Suprapubic skin (tissue), 4 donors: ENCODE results near the gene ME2. TPM values are rescaled to one million over a fixed set of nuclear protein-coding genes. Genes with fewer than 3 reads are reported as not detected.

Experiments used
- DNase-seq, 2 donors: peaks; one replicate each; pipeline ENCODE4 v3.0.0-alpha.2; 2019; ENCODE audit warnings: low spot score in 2 of 2
- H3K27ac ChIP-seq: fragments of 200-600 bp; sonication (generic); one replicate; pipeline ENCODE4 v1.5.1; 2019
- H3K27me3 ChIP-seq: fragments of 200-600 bp; sonication (generic); one replicate; pipeline ENCODE4 v1.5.1; 2019
- H3K36me3 ChIP-seq: fragments of 200-600 bp; sonication (generic); one replicate; pipeline ENCODE4 v1.5.1; 2019
- H3K4me1 ChIP-seq: fragments of 200-600 bp; sonication (generic); one replicate; pipeline ENCODE4 v1.5.1; 2019
- H3K4me3 ChIP-seq: fragments of 200-600 bp; sonication (generic); one replicate; pipeline ENCODE4 v1.5.1; 2019; ENCODE audit warnings: mild to moderate bottlenecking
- H3K9me3 ChIP-seq: fragments of 200-600 bp; sonication (generic); one replicate; pipeline ENCODE4 v1.5.1; 2019
- EP300 ChIP-seq: sonication (generic); formaldehyde crosslinking; IDR thresholded peaks from one replicate; pipeline ENCODE4 v1.6.1; 2017; ENCODE audit warnings: antibody characterized with exemption
- POLR2A ChIP-seq, 2 donors: fragments of 450-650 bp; IDR thresholded peaks; one replicate each; pipeline ENCODE4 v1.6.1; 2017; ENCODE audit warnings: antibody characterized with exemption in 2 of 2, mild to moderate bottlenecking in 2 of 2, moderate library complexity in 2 of 2
- POLR2AphosphoS5 ChIP-seq, 3 donors: sonication (generic); formaldehyde crosslinking; IDR thresholded peaks; one replicate each; pipeline ENCODE4 v1.6.1; 2017; ENCODE audit warnings: antibody characterized with exemption in 3 of 3
- WGBS: methylation state at CpG from one replicate; pipeline ENCODE4 v1.1.5; 2018; 5-methylcytosine and 5-hydroxymethylcytosine counted together
- total RNA-seq, 4 donors: library from RNA; depleted of rRNA; stranded (reverse); fragments of >200 nt; gene quantifications; one replicate each; pipeline ENCODE4 v1.1.0, GENCODE V29; 2016
- TF ChIP-seq, protein P1 (sequence below), 2 donors: fragments of 200-600 bp in 1 of 2; fragments of 450-650 bp in 1 of 2; sonication (generic) in 1 of 2; IDR thresholded peaks; one replicate each; pipeline ENCODE4 v1.5.1; 2016 to 2019; ENCODE audit warnings: antibody characterized with exemption in 2 of 2, mild to moderate bottlenecking in 1 of 2, moderate library complexity in 1 of 2

ME2 gene
- total RNA-seq, 4 donors from 2014 or later = 18.7 to 29.3 (median 25.4) TPM

DNA sequence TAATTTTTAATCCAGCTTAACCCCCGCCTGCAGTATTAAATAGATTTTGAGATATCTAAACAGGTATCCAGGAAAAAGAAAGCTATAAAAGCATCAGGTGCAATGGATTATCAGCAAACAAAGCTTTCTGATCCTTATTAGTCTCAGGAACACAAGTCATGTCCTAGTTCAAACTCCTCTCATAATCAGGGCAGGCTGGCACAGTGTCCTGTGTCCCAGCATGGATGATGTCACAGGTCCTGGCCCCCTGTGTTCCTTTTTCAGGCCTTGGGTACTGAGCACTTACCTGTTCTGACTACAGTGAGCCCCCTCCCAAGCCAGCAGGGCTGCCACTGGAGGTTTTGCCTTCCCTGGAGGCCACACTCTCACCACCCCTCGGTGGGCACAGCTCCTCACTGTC lies 39.6 kb upstream of the ME2 start:
- no peaks in the 10 kb centered on the region for H3K36me3 ChIP-seq
- WGBS = 88% methylated on average over 2 of the region's 2 CpGs

GRCh38 chr18:50839996-50840395 lies 38.9 kb upstream of the ME2 start:
- no peaks in the 10 kb centered on the region for H3K27me3 ChIP-seq
- DNase-seq = no peak
- no peaks in the 10 kb centered on the region for H3K4me1 ChIP-seq
- no peak overlapping the region for H3K27ac ChIP-seq
- 60% methylated on average over 3 of the region's 3 CpGs for WGBS
- no peak overlapping the region for H3K4me3 ChIP-seq
- H3K36me3 ChIP-seq = no peaks in the 10 kb centered on the region
- TF ChIP-seq EP300 (no peak), POLR2AphosphoS5 (IDR thresholded peaks at IDR 0.05) (no peak)
- no peaks in the 10 kb centered on the region for H3K9me3 ChIP-seq

More for the DNA sequence above, 39.6 kb upstream of the ME2 start:
- TF ChIP-seq, protein P1, sequence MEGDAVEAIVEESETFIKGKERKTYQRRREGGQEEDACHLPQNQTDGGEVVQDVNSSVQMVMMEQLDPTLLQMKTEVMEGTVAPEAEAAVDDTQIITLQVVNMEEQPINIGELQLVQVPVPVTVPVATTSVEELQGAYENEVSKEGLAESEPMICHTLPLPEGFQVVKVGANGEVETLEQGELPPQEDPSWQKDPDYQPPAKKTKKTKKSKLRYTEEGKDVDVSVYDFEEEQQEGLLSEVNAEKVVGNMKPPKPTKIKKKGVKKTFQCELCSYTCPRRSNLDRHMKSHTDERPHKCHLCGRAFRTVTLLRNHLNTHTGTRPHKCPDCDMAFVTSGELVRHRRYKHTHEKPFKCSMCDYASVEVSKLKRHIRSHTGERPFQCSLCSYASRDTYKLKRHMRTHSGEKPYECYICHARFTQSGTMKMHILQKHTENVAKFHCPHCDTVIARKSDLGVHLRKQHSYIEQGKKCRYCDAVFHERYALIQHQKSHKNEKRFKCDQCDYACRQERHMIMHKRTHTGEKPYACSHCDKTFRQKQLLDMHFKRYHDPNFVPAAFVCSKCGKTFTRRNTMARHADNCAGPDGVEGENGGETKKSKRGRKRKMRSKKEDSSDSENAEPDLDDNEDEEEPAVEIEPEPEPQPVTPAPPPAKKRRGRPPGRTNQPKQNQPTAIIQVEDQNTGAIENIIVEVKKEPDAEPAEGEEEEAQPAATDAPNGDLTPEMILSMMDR (IDR thresholded peaks at IDR 0.05) = no peak
- no peak overlapping the region for H3K27ac ChIP-seq
- H3K4me1 ChIP-seq = no peaks in the 10 kb centered on the region
- no peaks in the 10 kb centered on the region for H3K9me3 ChIP-seq
- no peak for DNase-seq
- H3K4me3 ChIP-seq = no peak overlapping the region
- H3K27me3 ChIP-seq = no peaks in the 10 kb centered on the region

GRCh38 chr18:50842846-50843245 lies 36.1 kb upstream of the ME2 start:
- Histone ChIP-seq H3K27me3 (no peaks in the 10 kb centered on the region), H3K4me1 (no peaks in the 10 kb centered on the region), H3K9me3 (no peaks in the 10 kb centered on the region), H3K4me3 (no peak overlapping the region), H3K36me3 (no peaks in the 10 kb centered on the region), H3K27ac (no peak overlapping the region)
- 0% methylated on average over 1 of the region's 1 CpG for WGBS
- DNase-seq = no peak
- no peak for TF ChIP-seq POLR2A (IDR thresholded peaks at IDR 0.05)
- no peak for TF ChIP-seq POLR2AphosphoS5 (IDR thresholded peaks at IDR 0.05)
- no peak for TF ChIP-seq EP300
- TF ChIP-seq, protein P1 (IDR thresholded peaks at IDR 0.05) = no peak

DNA sequence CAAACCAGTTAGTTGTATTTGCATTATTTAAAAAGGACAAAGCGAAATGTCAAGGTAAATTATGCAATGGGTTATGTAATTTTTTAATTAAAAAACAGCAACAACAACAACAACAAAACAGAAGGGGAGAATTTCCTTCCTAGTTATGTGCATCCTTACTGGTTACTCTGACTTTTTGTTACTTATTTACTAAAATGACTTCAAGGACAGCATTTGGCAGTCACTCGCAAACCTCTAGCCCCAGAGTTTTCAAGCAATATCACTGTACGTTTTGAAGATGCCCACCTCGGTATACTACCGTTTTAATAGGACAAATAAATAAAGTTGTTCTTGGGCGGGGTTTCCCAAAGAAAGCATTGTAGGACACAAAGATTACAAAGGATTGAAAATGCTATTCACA lies 34.4 kb upstream of the ME2 start:
- 81% methylated on average over 6 of the region's 6 CpGs for WGBS
- H3K4me1 ChIP-seq = no peaks in the 10 kb centered on the region
- no peaks in the 10 kb centered on the region for H3K27me3 ChIP-seq
- no peaks in the 10 kb centered on the region for H3K36me3 ChIP-seq
- H3K4me3 ChIP-seq = no peak overlapping the region
- H3K27ac ChIP-seq = no peak overlapping the region
- TF ChIP-seq POLR2A (IDR thresholded peaks at IDR 0.05) = no peak
- no peak for TF ChIP-seq EP300
- no peak for TF ChIP-seq POLR2AphosphoS5 (IDR thresholded peaks at IDR 0.05)
- TF ChIP-seq, protein P1 (IDR thresholded peaks at IDR 0.05) = no peak
- H3K9me3 ChIP-seq = no peaks in the 10 kb centered on the region
- DNase-seq = no peak

DNA sequence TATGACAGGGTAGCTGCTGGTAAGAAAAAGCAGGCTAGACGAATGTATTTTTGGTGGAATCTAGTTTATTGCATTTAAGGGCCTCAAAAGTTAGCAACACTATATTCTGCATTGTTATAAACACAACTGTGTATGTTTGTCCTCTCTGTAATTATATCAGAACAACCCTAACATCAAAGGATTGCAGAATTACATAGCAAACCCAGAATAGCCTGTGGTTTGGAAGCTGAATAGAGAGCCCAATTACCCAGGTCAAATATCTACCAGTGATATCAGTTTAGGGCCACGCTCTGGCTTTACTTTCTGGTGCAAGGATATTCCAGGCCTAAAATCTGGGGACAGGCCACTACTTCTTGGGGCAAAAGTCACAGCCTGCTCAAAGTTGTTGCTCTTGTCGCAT lies 34.0 kb upstream of the ME2 start:
- 82% methylated on average over 3 of the region's 3 CpGs for WGBS
- no peak for DNase-seq
- H3K4me3 ChIP-seq = no peak overlapping the region
- no peaks in the 10 kb centered on the region for H3K36me3 ChIP-seq
- H3K27ac ChIP-seq = no peak overlapping the region
- no peaks in the 10 kb centered on the region for H3K27me3 ChIP-seq
- TF ChIP-seq EP300 (no peak), POLR2A (IDR thresholded peaks at IDR 0.05) (no peak), POLR2AphosphoS5 (IDR thresholded peaks at IDR 0.05) (no peak)
- TF ChIP-seq, protein P1 (IDR thresholded peaks at IDR 0.05) = no peak
- no peaks in the 10 kb centered on the region for H3K4me1 ChIP-seq
- no peaks in the 10 kb centered on the region for H3K9me3 ChIP-seq

GRCh38 chr18:50847192-50847591 lies 31.7 kb upstream of the ME2 start:
- DNase-seq = no peak

More at GRCh38 chr18:50847192-50847591, 31.7 kb upstream of the ME2 start:
- H3K27ac ChIP-seq = no peak overlapping the region
- TF ChIP-seq POLR2AphosphoS5 (IDR thresholded peaks at IDR 0.05) (no peak), EP300 (no peak), POLR2A (IDR thresholded peaks at IDR 0.05) (no peak)
- TF ChIP-seq, protein P1 (IDR thresholded peaks at IDR 0.05) = no peak
- no peaks in the 10 kb centered on the region for H3K27me3 ChIP-seq
- no peaks in the 10 kb centered on the region for H3K36me3 ChIP-seq
- no peaks in the 10 kb centered on the region for H3K4me1 ChIP-seq
- no peaks in the 10 kb centered on the region for H3K9me3 ChIP-seq
- WGBS = 78% methylated on average over 4 of the region's 4 CpGs
- no peak overlapping the region for H3K4me3 ChIP-seq
